Breast epithelium (tissue), 4 donors: ENCODE data around the gene GREB1. TPM values are rescaled to one million over a fixed set of nuclear protein-coding genes. Genes with fewer than 3 reads are reported as not detected.

Experiments
- DNase-seq, 2 donors: peaks; one replicate each; pipeline ENCODE4 v3.0.0-alpha.2; 2019; ENCODE audit warnings: low spot score in 2 of 2
- H3K27ac ChIP-seq, 2 donors: fragments of 200-600 bp; sonication (generic) in 1 of 2; one replicate each; pipeline ENCODE4 v1.5.1; 2016 to 2019; ENCODE audit warnings: mild to moderate bottlenecking in 1 of 2
- H3K27me3 ChIP-seq, 2 donors: fragments of 200-600 bp; sonication (generic) in 1 of 2; one replicate each; pipeline versions ENCODE4 v1.5.1 to v1.6.0; 2017 to 2019; ENCODE audit warnings: control low read depth in 1 of 2, mild to moderate bottlenecking in 1 of 2
- H3K36me3 ChIP-seq: fragments of 200-600 bp; one replicate; pipeline ENCODE4 v1.5.1; 2019
- H3K4me1 ChIP-seq, 2 donors: fragments of 200-600 bp; sonication (generic); one replicate each; pipeline ENCODE4 v1.5.1; 2016 to 2019; ENCODE audit warnings: control low read depth in 1 of 2
- H3K4me3 ChIP-seq, 3 donors: fragments of 200-600 bp; sonication (generic); 1 replicate in 2 of 3; 2 replicates in 1 of 3; pipeline ENCODE4 v1.5.1; 2016 to 2019; ENCODE audit warnings: mild to moderate bottlenecking in 3 of 3, moderate library complexity in 2 of 3
- H3K9me3 ChIP-seq, 2 donors: fragments of 200-600 bp; sonication (generic) in 1 of 2; one replicate each; pipeline ENCODE4 v1.5.1; 2016 to 2019; ENCODE audit warnings: control low read depth in 1 of 2
- POLR2A ChIP-seq: fragments of 450-650 bp; IDR thresholded peaks from one replicate; pipeline ENCODE4 v1.6.1; 2016; ENCODE audit warnings: antibody characterized with exemption, mild to moderate bottlenecking, moderate library complexity
- POLR2AphosphoS5 ChIP-seq, 3 donors: sonication (generic); formaldehyde crosslinking; IDR thresholded peaks; one replicate each; pipeline ENCODE4 v1.6.1; 2017; ENCODE audit warnings: antibody characterized with exemption in 3 of 3
- intact Hi-C: fragments of 100-400 bp; cut with DNase I; formaldehyde crosslinking; loops from one replicate; pipeline ENCODE4 v1.15.1; 2023; ENCODE audit warnings: low total_unique reads
- total RNA-seq, 3 donors: library from RNA; depleted of rRNA; stranded (reverse); fragments of >200 nt; gene quantifications; one replicate each; pipeline ENCODE4 v1.1.0, GENCODE V29; 2016
- TF ChIP-seq, protein P1 (sequence below), 3 donors: fragments of 450-650 bp; IDR thresholded peaks; one replicate each; pipeline ENCODE4 v1.5.1; 2016 to 2017; ENCODE audit warnings: antibody characterized with exemption in 3 of 3, mild to moderate bottlenecking in 3 of 3, moderate library complexity in 3 of 3

Gene GREB1
- total RNA-seq, 3 donors from 2014 or later, result 5.4 to 83.6 (median 42.9) TPM

DNA sequence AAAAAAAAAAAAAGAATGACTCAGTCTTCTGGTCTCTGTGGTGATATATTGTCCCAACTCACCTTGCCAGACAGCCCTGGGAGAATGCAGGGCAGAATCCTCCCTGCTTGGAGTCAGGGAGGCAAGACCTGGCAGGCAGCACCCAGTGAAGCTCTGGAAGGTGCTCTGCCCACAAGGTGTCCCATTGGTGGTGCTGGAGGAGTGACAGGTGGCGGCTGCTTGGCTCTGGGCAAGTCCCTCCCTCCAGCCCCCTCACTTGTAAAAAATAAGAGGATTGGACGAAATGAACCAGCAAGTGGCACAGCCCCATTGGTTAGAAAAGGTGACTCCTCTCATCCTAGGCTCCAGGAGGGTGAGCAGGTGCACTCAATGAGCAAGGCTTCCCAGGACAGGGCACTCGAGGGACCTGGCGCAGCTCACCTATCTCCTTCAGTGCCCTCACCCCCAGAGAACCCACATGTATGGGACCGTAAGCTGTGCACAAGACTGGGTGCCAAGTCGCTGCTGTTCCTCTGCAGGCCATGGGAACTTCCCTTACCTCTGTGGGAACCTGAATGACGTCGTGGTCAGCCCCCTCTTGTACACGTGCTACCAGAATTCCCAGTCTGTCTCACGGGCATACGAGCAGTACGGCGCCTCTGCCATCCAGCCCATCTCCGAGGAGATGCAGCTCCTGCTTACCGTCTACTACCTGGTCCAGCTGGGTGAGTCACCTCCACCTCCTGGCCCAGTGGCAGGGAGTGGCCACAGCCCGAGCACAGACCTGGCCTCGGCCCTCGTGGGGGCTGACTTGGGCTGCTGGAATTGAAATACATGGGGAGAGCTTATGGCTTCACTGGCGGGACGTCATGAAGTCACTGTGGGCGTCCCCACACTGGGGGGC lies 54.6 kb downstream of the GREB1 start:
- H3K36me3 ChIP-seq, result no peaks in the 10 kb centered on the region
- H3K4me3 ChIP-seq, result no peak overlapping the region
- no peak overlapping the region for H3K27ac ChIP-seq
- intact Hi-C loops, result no loop called here
- no peaks in the 10 kb centered on the region for H3K27me3 ChIP-seq
- TF ChIP-seq POLR2A (no peak), POLR2AphosphoS5 (IDR thresholded peaks at IDR 0.05) (no peak)
- TF ChIP-seq, protein P1, sequence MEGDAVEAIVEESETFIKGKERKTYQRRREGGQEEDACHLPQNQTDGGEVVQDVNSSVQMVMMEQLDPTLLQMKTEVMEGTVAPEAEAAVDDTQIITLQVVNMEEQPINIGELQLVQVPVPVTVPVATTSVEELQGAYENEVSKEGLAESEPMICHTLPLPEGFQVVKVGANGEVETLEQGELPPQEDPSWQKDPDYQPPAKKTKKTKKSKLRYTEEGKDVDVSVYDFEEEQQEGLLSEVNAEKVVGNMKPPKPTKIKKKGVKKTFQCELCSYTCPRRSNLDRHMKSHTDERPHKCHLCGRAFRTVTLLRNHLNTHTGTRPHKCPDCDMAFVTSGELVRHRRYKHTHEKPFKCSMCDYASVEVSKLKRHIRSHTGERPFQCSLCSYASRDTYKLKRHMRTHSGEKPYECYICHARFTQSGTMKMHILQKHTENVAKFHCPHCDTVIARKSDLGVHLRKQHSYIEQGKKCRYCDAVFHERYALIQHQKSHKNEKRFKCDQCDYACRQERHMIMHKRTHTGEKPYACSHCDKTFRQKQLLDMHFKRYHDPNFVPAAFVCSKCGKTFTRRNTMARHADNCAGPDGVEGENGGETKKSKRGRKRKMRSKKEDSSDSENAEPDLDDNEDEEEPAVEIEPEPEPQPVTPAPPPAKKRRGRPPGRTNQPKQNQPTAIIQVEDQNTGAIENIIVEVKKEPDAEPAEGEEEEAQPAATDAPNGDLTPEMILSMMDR (IDR thresholded peaks at IDR 0.05), result no peak
- H3K4me1 ChIP-seq, result no peaks in the 10 kb centered on the region
- DNase-seq, result no peak
- no peaks in the 10 kb centered on the region for H3K9me3 ChIP-seq

DNA sequence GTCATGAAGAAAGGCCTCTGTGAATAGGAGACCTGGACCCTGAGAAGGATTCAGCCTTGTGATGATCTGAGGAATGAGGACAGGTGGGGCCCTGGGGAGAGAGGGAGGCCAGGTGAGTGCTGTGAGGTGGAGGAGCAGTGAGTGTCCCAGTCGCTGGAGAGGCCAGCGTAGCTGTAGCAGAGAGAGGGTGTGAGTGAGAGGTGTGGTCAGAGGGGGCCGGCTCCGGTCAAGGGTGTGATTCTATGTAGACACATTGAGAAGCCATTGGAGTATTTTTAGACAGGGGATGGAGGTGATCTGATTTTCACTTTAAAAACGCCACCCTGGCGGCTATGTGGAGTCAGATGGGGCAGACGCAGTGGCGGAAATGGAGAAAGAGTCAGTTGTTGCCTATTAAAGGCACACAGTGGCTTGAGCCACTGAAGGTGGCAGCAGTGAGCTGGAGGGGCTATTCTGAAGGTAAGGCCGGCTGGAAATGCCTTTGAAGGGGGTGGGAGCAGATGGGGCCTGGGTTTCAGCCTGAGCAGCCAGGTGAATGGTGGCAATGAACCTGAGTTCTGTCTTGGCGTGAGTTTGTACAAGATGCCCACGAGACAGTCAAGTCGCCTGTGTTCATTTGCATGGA lies 55.6 kb downstream of the GREB1 start:
- no peaks in the 10 kb centered on the region for H3K36me3 ChIP-seq
- no peaks in the 10 kb centered on the region for H3K9me3 ChIP-seq
- H3K27ac ChIP-seq, result no peak overlapping the region
- TF ChIP-seq POLR2A (no peak), POLR2AphosphoS5 (IDR thresholded peaks at IDR 0.05) (no peak)
- TF ChIP-seq, protein P1 (IDR thresholded peaks at IDR 0.05), result no peak
- DNase-seq, result no peak
- no peak overlapping the region for H3K4me3 ChIP-seq
- no peaks in the 10 kb centered on the region for H3K27me3 ChIP-seq
- intact Hi-C loops, result no loop called here
- no peaks in the 10 kb centered on the region for H3K4me1 ChIP-seq

DNA sequence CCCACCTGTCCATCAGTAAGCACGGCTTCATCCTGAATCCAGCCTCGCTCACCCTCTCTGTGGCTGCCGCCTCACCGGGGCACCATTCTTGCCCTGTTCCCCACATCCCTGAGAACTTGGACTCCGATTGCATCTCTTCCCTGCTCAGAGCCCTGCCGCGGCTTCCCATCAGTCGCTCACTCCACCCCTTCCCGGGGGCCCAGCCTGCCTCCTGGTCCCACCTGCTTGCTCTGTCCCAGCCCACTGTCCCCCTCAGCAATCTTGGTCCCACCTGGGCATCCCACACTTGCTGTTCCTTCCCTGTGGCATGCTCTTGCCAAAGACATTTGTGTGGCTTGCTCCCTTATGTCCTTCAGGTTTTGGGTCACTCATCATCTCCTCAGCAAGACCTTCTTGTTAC lies 56.3 kb downstream of the GREB1 start:
- Histone ChIP-seq H3K27ac (no peak overlapping the region), H3K4me3 (no peak overlapping the region), H3K36me3 (no peaks in the 10 kb centered on the region), H3K9me3 (no peaks in the 10 kb centered on the region), H3K4me1 (no peaks in the 10 kb centered on the region), H3K27me3 (no peaks in the 10 kb centered on the region)
- intact Hi-C loops, result no loop called here
- no peak for TF ChIP-seq POLR2A
- TF ChIP-seq POLR2AphosphoS5 (IDR thresholded peaks at IDR 0.05), result no peak
- TF ChIP-seq, protein P1 (IDR thresholded peaks at IDR 0.05), result no peak
- no peak for DNase-seq

DNA sequence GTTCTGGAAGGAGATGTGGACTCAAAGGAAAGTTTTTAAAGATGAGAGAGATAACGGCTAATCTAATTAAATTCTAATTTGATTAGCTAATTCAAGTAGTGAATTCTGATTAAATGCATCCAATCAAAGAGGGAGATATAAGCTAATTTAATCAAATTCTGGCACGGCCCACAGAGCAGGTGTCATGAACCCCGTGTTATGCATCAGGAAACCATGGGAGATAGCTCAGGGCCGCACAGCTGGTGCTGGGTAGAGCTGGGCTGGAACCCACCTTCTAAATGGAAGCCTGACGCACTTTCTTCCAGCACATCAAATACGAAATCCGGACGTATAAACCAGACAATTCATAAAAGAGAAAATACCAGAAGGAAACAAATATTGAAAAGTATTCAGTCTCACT lies 57.2 kb downstream of the GREB1 start:
- TF ChIP-seq, protein P1 (IDR thresholded peaks at IDR 0.05), result no peak
- TF ChIP-seq POLR2A (no peak), POLR2AphosphoS5 (IDR thresholded peaks at IDR 0.05) (no peak)
- no peak for DNase-seq
- no peak overlapping the region for H3K4me3 ChIP-seq
- H3K27ac ChIP-seq, result no peak overlapping the region
- H3K27me3 ChIP-seq, result no peaks in the 10 kb centered on the region
- H3K36me3 ChIP-seq, result no peaks in the 10 kb centered on the region
- H3K9me3 ChIP-seq, result no peaks in the 10 kb centered on the region
- H3K4me1 ChIP-seq, result no peaks in the 10 kb centered on the region
- intact Hi-C loops, result no loop called here
